ENCODE measurements around the gene MSS51. TPM values are rescaled to one million over a fixed set of nuclear protein-coding genes. Genes with fewer than 3 reads are reported as not detected.

MSS51 gene
- total and polyA plus RNA-seq, 4 donors: 0.08 to 1.6 (median 0.94) TPM

DNA sequence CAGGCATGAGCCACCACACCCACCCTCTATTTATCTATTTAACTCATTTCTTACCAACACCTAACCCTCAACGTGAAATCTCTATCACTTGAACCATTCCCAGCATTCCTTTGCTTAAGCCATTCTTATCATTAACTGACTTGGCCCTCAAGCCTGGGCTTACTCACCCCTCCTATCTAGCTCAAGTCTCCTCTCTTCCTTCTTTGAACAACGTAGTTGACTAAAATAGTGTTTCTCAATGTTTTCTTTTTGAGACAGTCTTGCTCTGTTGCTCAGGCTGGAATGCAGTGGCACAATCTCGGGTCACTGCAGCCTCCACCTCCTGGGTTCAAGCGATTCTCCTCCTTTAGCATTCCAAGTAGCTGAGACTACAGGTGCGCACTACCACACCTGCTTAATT lies 26.5 kb downstream of the MSS51 start:
- H3K4me3 ChIP-seq (ENCODE audit: low read depth in 1 of 3, low read length in 3 of 3): no peak overlapping the region
- no peak overlapping the region for H3K27ac ChIP-seq (ENCODE audit: low read depth in 1 of 2, low read length in 2 of 2)
- no peaks in the 10 kb centered on the region for H3K9me3 ChIP-seq (ENCODE audit: control insufficient read depth in 4 of 4, low read length in 3 of 4)
- TF ChIP-seq SP1 (IDR thresholded peaks at IDR 0.05) (no peak), GABPA (IDR thresholded peaks at IDR 0.05 in 1 of 2, conservative IDR thresholded peaks at IDR 0.05 in 1 of 2) (no peak), EGR1 (IDR thresholded peaks at IDR 0.05; ENCODE audit: low read depth in 2 of 2) (no peak), YY1 (IDR thresholded peaks at IDR 0.05) (no peak), TAF1 (conservative IDR thresholded peaks at IDR 0.05) (no peak), RAD21 (IDR thresholded peaks at IDR 0.05) (no peak), JUND (IDR thresholded peaks at IDR 0.05) (no peak)
- TF ChIP-seq, protein P1, sequence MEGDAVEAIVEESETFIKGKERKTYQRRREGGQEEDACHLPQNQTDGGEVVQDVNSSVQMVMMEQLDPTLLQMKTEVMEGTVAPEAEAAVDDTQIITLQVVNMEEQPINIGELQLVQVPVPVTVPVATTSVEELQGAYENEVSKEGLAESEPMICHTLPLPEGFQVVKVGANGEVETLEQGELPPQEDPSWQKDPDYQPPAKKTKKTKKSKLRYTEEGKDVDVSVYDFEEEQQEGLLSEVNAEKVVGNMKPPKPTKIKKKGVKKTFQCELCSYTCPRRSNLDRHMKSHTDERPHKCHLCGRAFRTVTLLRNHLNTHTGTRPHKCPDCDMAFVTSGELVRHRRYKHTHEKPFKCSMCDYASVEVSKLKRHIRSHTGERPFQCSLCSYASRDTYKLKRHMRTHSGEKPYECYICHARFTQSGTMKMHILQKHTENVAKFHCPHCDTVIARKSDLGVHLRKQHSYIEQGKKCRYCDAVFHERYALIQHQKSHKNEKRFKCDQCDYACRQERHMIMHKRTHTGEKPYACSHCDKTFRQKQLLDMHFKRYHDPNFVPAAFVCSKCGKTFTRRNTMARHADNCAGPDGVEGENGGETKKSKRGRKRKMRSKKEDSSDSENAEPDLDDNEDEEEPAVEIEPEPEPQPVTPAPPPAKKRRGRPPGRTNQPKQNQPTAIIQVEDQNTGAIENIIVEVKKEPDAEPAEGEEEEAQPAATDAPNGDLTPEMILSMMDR (IDR thresholded peaks at IDR 0.05; ENCODE audit: low read depth, low read length, missing input control): no peak
- TF ChIP-seq, protein P2, sequence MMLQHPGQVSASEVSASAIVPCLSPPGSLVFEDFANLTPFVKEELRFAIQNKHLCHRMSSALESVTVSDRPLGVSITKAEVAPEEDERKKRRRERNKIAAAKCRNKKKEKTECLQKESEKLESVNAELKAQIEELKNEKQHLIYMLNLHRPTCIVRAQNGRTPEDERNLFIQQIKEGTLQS (IDR thresholded peaks at IDR 0.05): no peak
- H3K9ac ChIP-seq (ENCODE audit: low read depth in 1 of 2, low read length in 2 of 2): no peak overlapping the region
- no peak for DNase-seq (ENCODE audit: low spot score)
- 88% methylated on average over 5 of the region's 5 CpGs for WGBS
- peaks cover 0 to 6% (median 2%) of the 10 kb centered on the region in 4 donors for H3K4me1 ChIP-seq (ENCODE audit: control insufficient read depth in 4 of 4, insufficient read depth in 4 of 4, low read length in 3 of 4)
- H3K36me3 ChIP-seq (ENCODE audit: control insufficient read depth in 4 of 4, insufficient read depth in 3 of 4, low read depth in 1 of 4, low read length in 3 of 4): peaks cover 0 to 3% (median under 1%) of the 10 kb centered on the region in 4 donors
- no peaks in the 10 kb centered on the region for H3K27me3 ChIP-seq (ENCODE audit: control insufficient read depth in 4 of 4, insufficient read depth in 4 of 4, low read length in 3 of 4)

DNA sequence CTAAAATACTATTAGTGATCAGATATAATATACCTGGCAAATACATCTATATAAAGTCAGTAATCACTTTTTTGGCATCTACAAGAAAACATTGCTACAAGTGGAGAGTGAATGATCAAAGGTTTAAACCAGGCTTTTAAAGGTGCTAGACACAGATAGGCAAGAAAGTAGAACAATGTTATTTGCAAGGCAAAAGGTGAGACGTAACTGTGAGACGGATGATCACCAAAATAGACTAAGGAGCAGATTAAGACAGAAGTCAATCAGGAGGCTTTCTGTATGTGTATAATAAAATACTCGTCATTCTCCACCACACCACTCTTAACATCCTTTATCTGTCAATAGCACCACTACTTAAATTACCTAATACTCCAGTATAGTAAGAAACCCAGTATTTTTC lies 27.8 kb downstream of the MSS51 start:
- no peak for DNase-seq (ENCODE audit: low spot score)
- Histone ChIP-seq H3K9me3 (ENCODE audit: control insufficient read depth in 4 of 4, low read length in 3 of 4) (no peaks in the 10 kb centered on the region), H3K4me3 (ENCODE audit: low read depth in 1 of 3, low read length in 3 of 3) (no peak overlapping the region), H3K27ac (ENCODE audit: low read depth in 1 of 2, low read length in 2 of 2) (no peak overlapping the region), H3K36me3 (ENCODE audit: control insufficient read depth in 4 of 4, insufficient read depth in 3 of 4, low read depth in 1 of 4, low read length in 3 of 4) (peaks cover 0 to 3% (median under 1%) of the 10 kb centered on the region in 4 donors), H3K4me1 (ENCODE audit: control insufficient read depth in 4 of 4, insufficient read depth in 4 of 4, low read length in 3 of 4) (peaks cover 0 to 4% (median 2%) of the 10 kb centered on the region in 4 donors), H3K27me3 (ENCODE audit: control insufficient read depth in 4 of 4, insufficient read depth in 4 of 4, low read length in 3 of 4) (no peaks in the 10 kb centered on the region), H3K9ac (ENCODE audit: low read depth in 1 of 2, low read length in 2 of 2) (no peak overlapping the region)
- TF ChIP-seq EGR1 (IDR thresholded peaks at IDR 0.05; ENCODE audit: low read depth in 2 of 2): no peak
- TF ChIP-seq, protein P3, sequence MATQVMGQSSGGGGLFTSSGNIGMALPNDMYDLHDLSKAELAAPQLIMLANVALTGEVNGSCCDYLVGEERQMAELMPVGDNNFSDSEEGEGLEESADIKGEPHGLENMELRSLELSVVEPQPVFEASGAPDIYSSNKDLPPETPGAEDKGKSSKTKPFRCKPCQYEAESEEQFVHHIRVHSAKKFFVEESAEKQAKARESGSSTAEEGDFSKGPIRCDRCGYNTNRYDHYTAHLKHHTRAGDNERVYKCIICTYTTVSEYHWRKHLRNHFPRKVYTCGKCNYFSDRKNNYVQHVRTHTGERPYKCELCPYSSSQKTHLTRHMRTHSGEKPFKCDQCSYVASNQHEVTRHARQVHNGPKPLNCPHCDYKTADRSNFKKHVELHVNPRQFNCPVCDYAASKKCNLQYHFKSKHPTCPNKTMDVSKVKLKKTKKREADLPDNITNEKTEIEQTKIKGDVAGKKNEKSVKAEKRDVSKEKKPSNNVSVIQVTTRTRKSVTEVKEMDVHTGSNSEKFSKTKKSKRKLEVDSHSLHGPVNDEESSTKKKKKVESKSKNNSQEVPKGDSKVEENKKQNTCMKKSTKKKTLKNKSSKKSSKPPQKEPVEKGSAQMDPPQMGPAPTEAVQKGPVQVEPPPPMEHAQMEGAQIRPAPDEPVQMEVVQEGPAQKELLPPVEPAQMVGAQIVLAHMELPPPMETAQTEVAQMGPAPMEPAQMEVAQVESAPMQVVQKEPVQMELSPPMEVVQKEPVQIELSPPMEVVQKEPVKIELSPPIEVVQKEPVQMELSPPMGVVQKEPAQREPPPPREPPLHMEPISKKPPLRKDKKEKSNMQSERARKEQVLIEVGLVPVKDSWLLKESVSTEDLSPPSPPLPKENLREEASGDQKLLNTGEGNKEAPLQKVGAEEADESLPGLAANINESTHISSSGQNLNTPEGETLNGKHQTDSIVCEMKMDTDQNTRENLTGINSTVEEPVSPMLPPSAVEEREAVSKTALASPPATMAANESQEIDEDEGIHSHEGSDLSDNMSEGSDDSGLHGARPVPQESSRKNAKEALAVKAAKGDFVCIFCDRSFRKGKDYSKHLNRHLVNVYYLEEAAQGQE (IDR thresholded peaks at IDR 0.05): no peak
- TF ChIP-seq, protein P4, sequence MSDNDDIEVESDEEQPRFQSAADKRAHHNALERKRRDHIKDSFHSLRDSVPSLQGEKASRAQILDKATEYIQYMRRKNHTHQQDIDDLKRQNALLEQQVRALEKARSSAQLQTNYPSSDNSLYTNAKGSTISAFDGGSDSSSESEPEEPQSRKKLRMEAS (IDR thresholded peaks at IDR 0.05): no peak
- TF ChIP-seq FOXA2 (IDR thresholded peaks at IDR 0.05): no peak
- no peak for TF ChIP-seq SP1 (IDR thresholded peaks at IDR 0.05)
- TF ChIP-seq RXRA (IDR thresholded peaks at IDR 0.05): no peak
- no peak for TF ChIP-seq HNF4G (IDR thresholded peaks at IDR 0.05)
- TF ChIP-seq, protein P1 (IDR thresholded peaks at IDR 0.05; ENCODE audit: low read depth, low read length, missing input control): no peak
- TF ChIP-seq FOXA1 (IDR thresholded peaks at IDR 0.05): no peak
- TF ChIP-seq, protein P5, sequence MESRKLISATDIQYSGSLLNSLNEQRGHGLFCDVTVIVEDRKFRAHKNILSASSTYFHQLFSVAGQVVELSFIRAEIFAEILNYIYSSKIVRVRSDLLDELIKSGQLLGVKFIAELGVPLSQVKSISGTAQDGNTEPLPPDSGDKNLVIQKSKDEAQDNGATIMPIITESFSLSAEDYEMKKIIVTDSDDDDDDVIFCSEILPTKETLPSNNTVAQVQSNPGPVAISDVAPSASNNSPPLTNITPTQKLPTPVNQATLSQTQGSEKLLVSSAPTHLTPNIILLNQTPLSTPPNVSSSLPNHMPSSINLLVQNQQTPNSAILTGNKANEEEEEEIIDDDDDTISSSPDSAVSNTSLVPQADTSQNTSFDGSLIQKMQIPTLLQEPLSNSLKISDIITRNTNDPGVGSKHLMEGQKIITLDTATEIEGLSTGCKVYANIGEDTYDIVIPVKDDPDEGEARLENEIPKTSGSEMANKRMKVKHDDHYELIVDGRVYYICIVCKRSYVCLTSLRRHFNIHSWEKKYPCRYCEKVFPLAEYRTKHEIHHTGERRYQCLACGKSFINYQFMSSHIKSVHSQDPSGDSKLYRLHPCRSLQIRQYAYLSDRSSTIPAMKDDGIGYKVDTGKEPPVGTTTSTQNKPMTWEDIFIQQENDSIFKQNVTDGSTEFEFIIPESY (IDR thresholded peaks at IDR 0.05): no peak
- TF ChIP-seq, protein P2 (IDR thresholded peaks at IDR 0.05): no peak
- no peak for TF ChIP-seq YY1 (IDR thresholded peaks at IDR 0.05)
- no peak for TF ChIP-seq TAF1 (conservative IDR thresholded peaks at IDR 0.05)
- no peak for TF ChIP-seq RAD21 (IDR thresholded peaks at IDR 0.05)
- TF ChIP-seq GABPA (IDR thresholded peaks at IDR 0.05 in 1 of 2, conservative IDR thresholded peaks at IDR 0.05 in 1 of 2): no peak
- 95% methylated on average over 3 of the region's 3 CpGs for WGBS

All from liver (tissue), 9 donors.